Measurements from ENCODE around the gene VSIG4. TPM values are rescaled to one million over a fixed set of nuclear protein-coding genes. Genes with fewer than 3 reads are reported as not detected.

Gene VSIG4
- total RNA-seq, 1 experiment from 2014 or later = not detected

DNA sequence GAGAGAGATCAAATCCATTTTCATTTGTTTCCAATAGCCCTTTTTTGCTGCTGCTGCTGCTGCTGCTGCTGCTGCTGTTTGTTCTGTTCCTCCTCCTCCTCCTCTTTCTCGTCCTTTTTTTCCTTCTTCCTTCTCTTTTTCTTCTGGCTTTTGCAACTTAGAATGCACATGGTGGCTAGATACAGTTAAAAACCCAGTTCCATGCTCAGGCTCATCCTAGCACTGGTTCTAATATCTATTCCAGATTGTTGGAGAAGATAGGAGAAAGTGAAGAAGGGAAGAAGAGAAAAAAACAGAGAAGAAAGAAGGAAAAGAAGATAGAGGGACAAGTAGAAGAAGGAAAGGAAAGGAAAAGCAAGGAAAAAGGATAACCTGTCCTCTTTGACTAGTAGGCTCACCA is 39.7 kb downstream of the VSIG4 start:
- Histone ChIP-seq H2BK12ac (ENCODE audit: insufficient read length, low read depth, low read length) (no peak overlapping the region), H4K91ac (ENCODE audit: insufficient read length, low read depth, low read length) (no peak overlapping the region), H4K20me1 (ENCODE audit: control insufficient read depth, insufficient read depth, insufficient read length) (no peaks in the 10 kb centered on the region), H3K23ac (ENCODE audit: insufficient read length, low read depth, low read length) (no peak overlapping the region), H3K27ac (ENCODE audit: insufficient read length, low read depth, low read length) (no peak overlapping the region), H3K4me1 (ENCODE audit: insufficient read depth, low read length) (no peaks in the 10 kb centered on the region), H3K4ac (ENCODE audit: low read depth, low read length) (no peak overlapping the region), H2AK5ac (ENCODE audit: insufficient read length, low read length) (no peak overlapping the region), H3K23me2 (ENCODE audit: insufficient read length, low read depth, low read length, poor library complexity, severe bottlenecking) (no peaks in the 10 kb centered on the region), H3K27me3 (ENCODE audit: insufficient read depth, low read length) (no peaks in the 10 kb centered on the region), H3K18ac (ENCODE audit: insufficient read length, low read depth, low read length) (no peak overlapping the region), H2BK20ac (ENCODE audit: low read depth, low read length, poor library complexity, severe bottlenecking) (no peak overlapping the region), H3T11ph (ENCODE audit: low read length) (no peak overlapping the region), H3K14ac (ENCODE audit: insufficient read depth, low read length) (no peak overlapping the region), H3K9ac (ENCODE audit: extremely low read depth, insufficient read length, low read length) (no peak overlapping the region), H3K9me3 (ENCODE audit: control insufficient read depth, low read depth, low read length) (peaks cover 28% of the 10 kb centered on the region), H3K79me1 (ENCODE audit: insufficient read depth, low read depth, low read length, poor library complexity, severe bottlenecking) (no peaks in the 10 kb centered on the region), H4K5ac (ENCODE audit: insufficient read length, low read depth, low read length) (no peak overlapping the region), H2BK5ac (ENCODE audit: insufficient read length, low read length) (no peak overlapping the region), H3K4me2 (ENCODE audit: insufficient read depth, insufficient read length, low read length) (no peak overlapping the region), H4K8ac (replicated peaks; ENCODE audit: insufficient read length, low read depth, low read length) (no peak overlapping the region), H2BK15ac (ENCODE audit: low read depth, low read length) (no peak overlapping the region), H2BK120ac (ENCODE audit: low read depth, low read length, poor library complexity, severe bottlenecking) (no peak overlapping the region), H3K56ac (ENCODE audit: insufficient read length, low read depth, low read length) (no peak overlapping the region), H2AFZ (ENCODE audit: low read length) (no peak overlapping the region), H3K79me2 (ENCODE audit: insufficient read depth, low read length) (no peaks in the 10 kb centered on the region)
- Mint-ChIP-seq H3K36me3 (ENCODE audit: insufficient read depth in 1 of 3, low read depth in 3 of 3) (peaks cover 0 to 2% (median 0%) of the 10 kb centered on the region in 3 experiments; a peak in 1 of 7 replicates), H3K4me3 (no peak overlapping the region), H3K9me3 (peaks cover 69 to 70% of the 10 kb centered on the region in 2 experiments), H3K4me1 (peaks cover 0 to 2% of the 10 kb centered on the region in 2 experiments; a peak in 1 of 4 replicates), H3K27ac (no peak overlapping the region), H3K27me3 (ENCODE audit: low read depth) (no peaks in the 10 kb centered on the region; the same call in 1 of the 2 replicates)
- TF ChIP-seq CTCF (conservative IDR thresholded peaks at IDR 0.05) = no peak
- no CpG with 5 or more reads among the region's 1 CpG for WGBS (ENCODE audit: extremely low coverage, insufficient read length, low lambda C conversion rate)
- DNase-seq = no peak
